Measurements from ENCODE around the gene SNRPD2. TPM values are rescaled to one million over a fixed set of nuclear protein-coding genes. Genes with fewer than 3 reads are reported as not detected.
"Not testable (repeated sequence)": the region's sequence is repeated elsewhere in the genome, so short reads cannot be mapped to it uniquely, and the experiment has no call there.

The SNRPD2 gene
- total RNA-seq (100 to 1,000 TPM; 738 to 747 TPM), polyA plus RNA-seq (1,016 TPM)

- Mint-ChIP-seq H3K9me3 (no peaks in the 10 kb centered on the region), H3K27me3 (no peaks in the 10 kb centered on the region), H3K36me3 (peaks cover 0 to 56% (median 2%) of the 10 kb centered on the region in 3 donors), H3K27ac (peak within 1 kb of the TSS; percentile 92 to 100 (median 97)), H3K4me1 (peaks cover 16 to 26% (median 18%) of the 10 kb centered on the region in 3 donors), H3K4me3 (peak within 1 kb of the TSS; percentile 91 to 98 (median 93))
- Histone ChIP-seq H3K27me3 (ENCODE audit: insufficient read depth, low read length, poor library complexity, severe bottlenecking) (no peaks in the 10 kb centered on the region), H3K27ac (ENCODE audit: low read depth, low read length) (peak within 1 kb of the TSS; percentile 92), H3K4me1 (ENCODE audit: insufficient read depth, low read length) (peaks cover 7% of the 10 kb centered on the region), H3K4me3 (ENCODE audit: low read length) (peak within 1 kb of the TSS; percentile 72), H3K9me3 (ENCODE audit: low read length) (no peaks in the 10 kb centered on the region), H3K36me3 (ENCODE audit: insufficient read depth, low read length) (peaks cover 17% of the 10 kb centered on the region)
- CTCF ChIA-PET: interaction anchor here (0.8 to 9.0 kb wide), 15 partner anchors 12 to 252 kb away, joined by 3 to 107 read pairs (median 7); partner anchors contain the start of genes EML2, FBXO46, GIPR and SIX5
- DNase-seq: peak in 4 of 5 donors; percentile 86 to 94 (median 90)
- POLR2A ChIA-PET: interaction anchor here (0.6 to 2.5 kb wide), 12 partner anchors 11 to 195 kb away, joined by 3 to 16 read pairs (median 6); partner anchors contain the start of genes EML2, FBXO46 and SIX5
These were observed at the start of gene SNRPD2 for GRCh38 chr19:45691516-45692186. Gene SNRPD2, minus strand, starts transcription at chr19:45691953. Its CDS starts 65 bp downstream, at chr19:45691888.

- Mint-ChIP-seq H3K4me1 (no peaks in the 10 kb centered on the region), H3K27me3 (peaks cover 6 to 19% of the 10 kb centered on the region in 2 donors), H3K27ac (no peak overlapping the region), H3K9me3 (no peaks in the 10 kb centered on the region), H3K36me3 (no peaks in the 10 kb centered on the region), H3K4me3 (no peak overlapping the region)
- POLR2A ChIA-PET: no interaction called here
- no peaks in the 10 kb centered on the region for H3K27me3 ChIP-seq (ENCODE audit: insufficient read depth, low read length, poor library complexity, severe bottlenecking)
- no peaks in the 10 kb centered on the region for H3K9me3 ChIP-seq (ENCODE audit: low read length)
- no peak for DNase-seq
- peak overlapping the region; percentile 45 for H3K27ac ChIP-seq (ENCODE audit: low read depth, low read length)
- H3K4me3 ChIP-seq (ENCODE audit: low read length): no peak overlapping the region
- no peaks in the 10 kb centered on the region for H3K4me1 ChIP-seq (ENCODE audit: insufficient read depth, low read length)
- H3K36me3 ChIP-seq (ENCODE audit: insufficient read depth, low read length): no peaks in the 10 kb centered on the region
- CTCF ChIA-PET: no interaction called here
These were observed 48.0 kb upstream of the SNRPD2 start for GRCh38 chr19:45739498-45740439.

GRCh38 chr19:45733160-45733810 is 41.5 kb upstream of the SNRPD2 start, which contains the start of gene MEIOSIN:
Gene MEIOSIN, plus strand, starts transcription at chr19:45733439. Its CDS starts 1,938 bp downstream, at chr19:45735377.
- peaks cover 15 to 20% (median 19%) of the 10 kb centered on the region in 3 donors for H3K4me1 Mint-ChIP-seq
- ChIA-PET POLR2A (no interaction called here), CTCF (interaction anchor here (1.4 kb wide), 1 partner anchor 8 kb away, joined by 3 read pairs; no protein-coding TSS in a partner anchor)
- Histone ChIP-seq H3K27me3 (ENCODE audit: insufficient read depth, low read length, poor library complexity, severe bottlenecking) (no peaks in the 10 kb centered on the region), H3K9me3 (ENCODE audit: low read length) (no peaks in the 10 kb centered on the region), H3K27ac (ENCODE audit: low read depth, low read length) (no peak within 1 kb of the TSS), H3K4me1 (ENCODE audit: insufficient read depth, low read length) (peaks cover 22% of the 10 kb centered on the region), H3K36me3 (ENCODE audit: insufficient read depth, low read length) (no peaks in the 10 kb centered on the region), H3K4me3 (ENCODE audit: low read length) (no peak within 1 kb of the TSS)
- H3K36me3 Mint-ChIP-seq: peaks cover 0 to 5% (median under 1%) of the 10 kb centered on the region in 3 donors
- H3K9me3 Mint-ChIP-seq: no peaks in the 10 kb centered on the region
- no peak for DNase-seq
- peak within 1 kb of the TSS in 3 of 8 donors; percentile 21 to 38 (median 28) for H3K27ac Mint-ChIP-seq
- peaks cover 2 to 4% of the 10 kb centered on the region in 2 donors for H3K27me3 Mint-ChIP-seq
- H3K4me3 Mint-ChIP-seq: peak within 1 kb of the TSS in 5 of 7 donors; percentile 12 to 72 (median 38)

GRCh38 chr19:45730368-45731288 is 38.9 kb upstream of the SNRPD2 start, which contains the start of gene FBXO46:
Gene FBXO46, minus strand, starts transcription at chr19:45730896. Its CDS starts 17,401 bp downstream, at chr19:45713495.
- Histone ChIP-seq H3K36me3 (ENCODE audit: insufficient read depth, low read length) (no peaks in the 10 kb centered on the region), H3K4me3 (ENCODE audit: low read length) (peak within 1 kb of the TSS; percentile 88), H3K4me1 (ENCODE audit: insufficient read depth, low read length) (peaks cover 27% of the 10 kb centered on the region), H3K27ac (ENCODE audit: low read depth, low read length) (peak within 1 kb of the TSS; percentile 81), H3K9me3 (ENCODE audit: low read length) (no peaks in the 10 kb centered on the region), H3K27me3 (ENCODE audit: insufficient read depth, low read length, poor library complexity, severe bottlenecking) (no peaks in the 10 kb centered on the region)
- Mint-ChIP-seq H3K27ac (peak within 1 kb of the TSS; percentile 16 to 99 (median 90)), H3K9me3 (no peaks in the 10 kb centered on the region), H3K4me3 (peak within 1 kb of the TSS; percentile 82 to 99 (median 94)), H3K27me3 (peaks cover 0 to 1% of the 10 kb centered on the region in 2 donors), H3K36me3 (peaks cover 0 to 12% (median 1%) of the 10 kb centered on the region in 3 donors), H3K4me1 (peaks cover 23 to 38% (median 37%) of the 10 kb centered on the region in 3 donors)
- POLR2A ChIA-PET: interaction anchor here (0.5 to 2.5 kb wide), 8 partner anchors 13 to 1695 kb away, joined by 3 to 19 read pairs (median 4); partner anchors contain the start of genes QPCTL, SIX5 and SNRPD2
- CTCF ChIA-PET: interaction anchor here (0.7 to 1.6 kb wide), 8 partner anchors 13 to 815 kb away, joined by 3 to 4 read pairs (median 4); partner anchors contain the start of genes QPCTL and SNRPD2
- peak; percentile 85 to 94 (median 90) for DNase-seq

- no peak for DNase-seq
- Histone ChIP-seq H3K4me1 (ENCODE audit: insufficient read depth, low read length) (peaks cover 27% of the 10 kb centered on the region), H3K9me3 (ENCODE audit: low read length) (no peaks in the 10 kb centered on the region), H3K4me3 (ENCODE audit: low read length) (peak overlapping the region; percentile 88), H3K36me3 (ENCODE audit: insufficient read depth, low read length) (no peaks in the 10 kb centered on the region), H3K27ac (ENCODE audit: low read depth, low read length) (peak overlapping the region; percentile 81), H3K27me3 (ENCODE audit: insufficient read depth, low read length, poor library complexity, severe bottlenecking) (no peaks in the 10 kb centered on the region)
- ChIA-PET POLR2A (interaction anchor here (0.5 to 2.5 kb wide), 3 partner anchors 12 to 831 kb away, joined by 4 to 19 read pairs (median 6); partner anchors contain the start of genes QPCTL and SNRPD2), CTCF (interaction anchor here (0.5 to 1.6 kb wide), 3 partner anchors 13 to 305 kb away, joined by 3 to 4 read pairs (median 4); no protein-coding TSS in a partner anchor)
- Mint-ChIP-seq H3K9me3 (no peaks in the 10 kb centered on the region), H3K4me1 (peaks cover 23 to 38% (median 37%) of the 10 kb centered on the region in 3 donors), H3K27ac (peak overlapping the region; percentile 16 to 94 (median 88)), H3K27me3 (peaks cover 0 to 1% of the 10 kb centered on the region in 2 donors), H3K4me3 (peak overlapping the region; percentile 82 to 99 (median 94)), H3K36me3 (peaks cover 0 to 12% (median 1%) of the 10 kb centered on the region in 3 donors)
These were observed 38.1 kb upstream of the SNRPD2 start for GRCh38 chr19:45729800-45730290.

GRCh38 chr19:45728683-45729082 is 36.9 kb upstream of the SNRPD2 start:
- H3K9me3 Mint-ChIP-seq; H3K27me3 Mint-ChIP-seq; H3K27ac Mint-ChIP-seq; H3K4me3 ChIP-seq (ENCODE audit: low read length); H3K27ac ChIP-seq (ENCODE audit: low read depth, low read length); H3K27me3 ChIP-seq (ENCODE audit: insufficient read depth, low read length, poor library complexity, severe bottlenecking); CTCF ChIA-PET; DNase-seq; H3K36me3 ChIP-seq (ENCODE audit: insufficient read depth, low read length); H3K9me3 ChIP-seq (ENCODE audit: low read length); POLR2A ChIA-PET: not testable (repeated sequence)
- H3K4me1 Mint-ChIP-seq: peaks cover 27 to 44% (median 44%) of the 10 kb centered on the region in 3 donors
- peak overlapping the region in 3 of 7 donors; percentile 20 to 86 (median 73) for H3K4me3 Mint-ChIP-seq
- H3K36me3 Mint-ChIP-seq: peaks cover 0 to 19% (median 4%) of the 10 kb centered on the region in 3 donors
- peaks cover 27% of the 10 kb centered on the region for H3K4me1 ChIP-seq (ENCODE audit: insufficient read depth, low read length)
